WERI-Rb-1 (cell line): ENCODE data around the gene FSD1.

Experiments
- DNase-seq: peaks from one replicate; pipeline ENCODE4 v3.0.0-alpha.2; 2020
- H3K27ac ChIP-seq: fragments of 250-450 bp; sonication (Bioruptor Pico); 2 replicates; pipeline ENCODE4 v1.5.1; 2020; ENCODE audit warnings: mild to moderate bottlenecking, moderate library complexity
- H3K27me3 ChIP-seq: fragments of 250-450 bp; sonication (Bioruptor Pico); 2 replicates; pipeline ENCODE4 v1.5.1; 2021; ENCODE audit warnings: mild to moderate bottlenecking, low read depth, moderate library complexity; ENCODE audit not compliant: insufficient read depth, severe bottlenecking
- H3K36me3 ChIP-seq: fragments of 250-450 bp; sonication (Bioruptor Pico); 2 replicates; pipeline ENCODE4 v1.5.1; 2020; ENCODE audit warnings: mild to moderate bottlenecking, moderate library complexity
- H3K4me3 ChIP-seq: 2 replicates; pipeline ENCODE4 v1.5.1; 2011; ENCODE audit warnings: low read depth, mild to moderate bottlenecking, control low read depth, low read length
- H3K9me3 ChIP-seq: fragments of 250-450 bp; sonication (Bioruptor Pico); 2 replicates; pipeline ENCODE4 v1.5.1; 2021; ENCODE audit warnings: mild to moderate bottlenecking, moderate library complexity; ENCODE audit not compliant: severe bottlenecking
- CTCF ChIP-seq: IDR thresholded peaks from 2 replicates; pipeline ENCODE4 v1.5.1; 2011; ENCODE audit warnings: low read depth, mild to moderate bottlenecking, control low read depth, inconsistent platforms, low read length

The FSD1 gene

GRCh38 chr19:4264812-4265211 lies 39.6 kb upstream of the FSD1 start:
- H3K9me3 ChIP-seq, result no peaks in the 10 kb centered on the region
- no peak for DNase-seq
- no peaks in the 10 kb centered on the region for H3K27me3 ChIP-seq
- no peak overlapping the region for H3K4me3 ChIP-seq
- H3K36me3 ChIP-seq, result peaks cover 27% of the 10 kb centered on the region
- no peak for TF ChIP-seq CTCF
- no peak overlapping the region for H3K27ac ChIP-seq

- no peak for TF ChIP-seq CTCF
- no peaks in the 10 kb centered on the region for H3K9me3 ChIP-seq
- H3K27me3 ChIP-seq, result no peaks in the 10 kb centered on the region
- no peak overlapping the region for H3K4me3 ChIP-seq
- H3K36me3 ChIP-seq, result peaks cover 27% of the 10 kb centered on the region
- no peak overlapping the region for H3K27ac ChIP-seq
- no peak for DNase-seq
Measured at GRCh38 chr19:4266253-4267000, 38.0 kb upstream of the FSD1 start.

- no peaks in the 10 kb centered on the region for H3K9me3 ChIP-seq
- DNase-seq, result peak; percentile 69
- H3K27ac ChIP-seq, result no peak overlapping the region
- H3K4me3 ChIP-seq, result no peak overlapping the region
- H3K27me3 ChIP-seq, result no peaks in the 10 kb centered on the region
- peaks cover 21% of the 10 kb centered on the region for H3K36me3 ChIP-seq
- TF ChIP-seq CTCF, result peak; percentile 79
Measured at GRCh38 chr19:4267101-4267900, 37.1 kb upstream of the FSD1 start.

- no peaks in the 10 kb centered on the region for H3K27me3 ChIP-seq
- no peak for DNase-seq
Measured at GRCh38 chr19:4267901-4268815, 36.2 kb upstream of the FSD1 start.

More at GRCh38 chr19:4267901-4268815, 36.2 kb upstream of the FSD1 start:
- Histone ChIP-seq H3K4me3 (no peak overlapping the region), H3K9me3 (no peaks in the 10 kb centered on the region), H3K36me3 (peaks cover 20% of the 10 kb centered on the region), H3K27ac (no peak overlapping the region)
- TF ChIP-seq CTCF, result no peak
